ENCODE results near the gene PIGX. TPM values are rescaled to one million over a fixed set of nuclear protein-coding genes. Genes with fewer than 3 reads are reported as not detected.
A peak's percentile ranks its signal among the peaks of the same experiment; 100 is the strongest.

The PIGX gene
- total and polyA plus RNA-seq, 10 donors = 4.5 to 29.2 (median 15.5) TPM

- Histone ChIP-seq H3K27ac (peak overlapping the region in 5 of 8 donors; percentile 49 to 89 (median 69)), H3K27me3 (replicated peaks in 1 of 7) (no peaks in the 10 kb centered on the region), H3K36me3 (no peaks in the 10 kb centered on the region), H3K4me3 (peak overlapping the region in 1 of 8 donors; percentile 44), H3K9me3 (no peaks in the 10 kb centered on the region), H3K4me1 (peaks cover 1 to 86% (median 26%) of the 10 kb centered on the region in 6 donors)
- no peak for DNase-seq
- no peak for TF ChIP-seq POLR2AphosphoS5 (IDR thresholded peaks at IDR 0.05)
- TF ChIP-seq CTCF (IDR thresholded peaks at IDR 0.05 in 8 of 11, conservative IDR thresholded peaks at IDR 0.05 in 3 of 11) = no peak
- no peak for TF ChIP-seq POLR2A (IDR thresholded peaks at IDR 0.05)
- intact Hi-C loops (cut with DNase I; ENCODE audit: low total_unique reads) = no loop called here
- 70 to 93% (median 76%) methylated on average over 16 to 17 of the region's 17 CpGs for WGBS, 5 donors
These were observed 22.1 kb upstream of the PIGX start for GRCh38 chr3:196689941-196690660.

- H3K36me3 ChIP-seq = no peaks in the 10 kb centered on the region
- WGBS, 5 donors = 49 to 71% (median 61%) methylated on average over 8 of the region's 8 CpGs
- intact Hi-C loops (cut with DNase I; ENCODE audit: low total_unique reads) = no loop called here
- H3K4me3 ChIP-seq = peak overlapping the region in 1 of 8 donors; percentile 44
- TF ChIP-seq CTCF (IDR thresholded peaks at IDR 0.05 in 8 of 11, conservative IDR thresholded peaks at IDR 0.05 in 3 of 11) (no peak), POLR2A (IDR thresholded peaks at IDR 0.05) (no peak), POLR2AphosphoS5 (IDR thresholded peaks at IDR 0.05) (no peak)
- H3K9me3 ChIP-seq = no peaks in the 10 kb centered on the region
- no peak for DNase-seq
- H3K27me3 ChIP-seq (replicated peaks in 1 of 7) = no peaks in the 10 kb centered on the region
- H3K4me1 ChIP-seq = peaks cover 0 to 74% (median 21%) of the 10 kb centered on the region in 6 donors
- peak overlapping the region in 6 of 8 donors; percentile 49 to 89 (median 66) for H3K27ac ChIP-seq
These were observed 20.8 kb upstream of the PIGX start for GRCh38 chr3:196691386-196691785.

GRCh38 chr3:196694202-196694638 is 18.0 kb upstream of the PIGX start:
- peak overlapping the region in 1 of 8 donors; percentile 51 for H3K27ac ChIP-seq
- peaks cover 0 to 49% (median 7%) of the 10 kb centered on the region in 6 donors for H3K4me1 ChIP-seq
- TF ChIP-seq CTCF (IDR thresholded peaks at IDR 0.05 in 8 of 11, conservative IDR thresholded peaks at IDR 0.05 in 3 of 11) = peak in 3 of 11 experiments; percentile 9 to 28 (median 11)
- no peak for TF ChIP-seq POLR2A (IDR thresholded peaks at IDR 0.05)
- H3K27me3 ChIP-seq (replicated peaks in 1 of 7) = no peaks in the 10 kb centered on the region
- H3K4me3 ChIP-seq = no peak overlapping the region
- intact Hi-C loops (cut with DNase I; ENCODE audit: low total_unique reads) = no loop called here
- no peaks in the 10 kb centered on the region for H3K9me3 ChIP-seq
- 0 to 5% (median 0%) methylated on average over 1 of the region's 1 CpG for WGBS, 5 donors
- H3K36me3 ChIP-seq = no peaks in the 10 kb centered on the region
- DNase-seq = no peak

Measured in spleen (tissue), 11 donors.